A673 (cell line): Measurements from ENCODE around the gene LHFPL6. TPM values are rescaled to one million over a fixed set of nuclear protein-coding genes. Genes with fewer than 3 reads are reported as not detected.

Experiments used
- BruUV-seq: library from RNA; stranded (reverse); fragments of 400-500 nt; replicated peaks from 2 replicates; lab custom pipeline; 2021; lab: Mats Ljungman, UMichigan
- CTCF ChIA-PET: fragments of 300-600 bp; sonication (Branson Sonifier 250); formaldehyde crosslinking; loops from one replicate; lab custom pipeline; 2022; ENCODE audit warnings: antibody characterized with exemption; lab: Charles Lee
- POLR2A ChIA-PET: fragments of 300-600 bp; sonication (Branson Sonifier 250); formaldehyde crosslinking; loops from one replicate; lab custom pipeline; 2022; ENCODE audit warnings: antibody characterized with exemption; ENCODE audit not compliant: low non-redundant PET; lab: Charles Lee
- DNase-seq: peaks from one replicate; pipeline ENCODE4 v3.0.0-alpha.2; 2015; ENCODE audit warnings: low spot score
- H3K27ac ChIP-seq: fragments of 200-600 bp; sonication (generic); 2 replicates; pipeline ENCODE4 v1.5.1; 2016; ENCODE audit warnings: mixed run types, low read depth, mild to moderate bottlenecking, mixed read lengths, antibody characterized with exemption, low read length; ENCODE audit not compliant: poor library complexity, severe bottlenecking
- H3K27me3 ChIP-seq: fragments of 200-600 bp; sonication (generic); replicated peaks from 2 replicates; pipeline ENCODE4 v1.6.1; 2017; ENCODE audit warnings: mixed run types, low read depth, mild to moderate bottlenecking, mixed read lengths, antibody characterized with exemption, low read length; ENCODE audit not compliant: insufficient read depth, poor library complexity
- H3K36me3 ChIP-seq: fragments of 200-600 bp; sonication (generic); 2 replicates; pipeline ENCODE4 v1.6.1; 2016; ENCODE audit warnings: mixed run types, mild to moderate bottlenecking, mixed read lengths, antibody characterized with exemption, low read length; ENCODE audit not compliant: insufficient read depth, poor library complexity, severe bottlenecking
- H3K4me1 ChIP-seq: fragments of 200-600 bp; sonication (generic); 2 replicates; pipeline ENCODE4 v1.6.1; 2017; ENCODE audit warnings: mixed run types, mild to moderate bottlenecking, mixed read lengths, antibody characterized with exemption, low read length; ENCODE audit not compliant: insufficient read depth, poor library complexity, severe bottlenecking
- H3K4me3 ChIP-seq: fragments of 200-600 bp; sonication (generic); 2 replicates; pipeline ENCODE4 v1.5.1; 2016; ENCODE audit warnings: low read depth, mixed run types, mild to moderate bottlenecking, mixed read lengths, low read length; ENCODE audit not compliant: poor library complexity, severe bottlenecking
- H3K9me3 ChIP-seq: fragments of 200-600 bp; sonication (generic); 2 replicates; pipeline ENCODE4 v1.6.1; 2016; ENCODE audit warnings: mixed run types, low read depth, mild to moderate bottlenecking, mixed read lengths, antibody characterized with exemption, low read length; ENCODE audit not compliant: poor library complexity, severe bottlenecking
- CTCF ChIP-seq: fragments of 300-800, 200-600 bp; sonication (generic); conservative IDR thresholded peaks from 2 replicates; pipeline ENCODE4 v1.5.1; 2017; ENCODE audit warnings: low read depth, mild to moderate bottlenecking, antibody characterized with exemption, low read length, moderate library complexity, mixed read lengths
- EZH2 ChIP-seq: fragments of 200-600 bp; sonication (generic); IDR thresholded peaks from 2 replicates; pipeline ENCODE4 v1.6.1; 2017; ENCODE audit warnings: borderline replicate concordance, low read depth, mild to moderate bottlenecking, mixed read lengths, antibody characterized with exemption, low read length; ENCODE audit not compliant: poor library complexity, severe bottlenecking
- intact Hi-C: fragments of 100-400 bp; cut with micrococcal nuclease; formaldehyde crosslinking; loops from one replicate; pipeline ENCODE4 v1.10.0; 2022; ENCODE audit not compliant: unreplicated experiment
- total RNA-seq: library from RNA; stranded (reverse); gene quantifications from 2 replicates; pipeline ENCODE4 v1.2.3, GENCODE V29; 2021

Gene LHFPL6
- total RNA-seq, 1 experiment from 2014 or later = 63.9 TPM

GRCh38 chr13:39321574-39321973, 281.4 kb downstream of the LHFPL6 start:
- Histone ChIP-seq H3K27ac (no peak overlapping the region), H3K4me3 (no peak overlapping the region), H3K4me1 (peaks cover 12% of the 10 kb centered on the region), H3K9me3 (no peaks in the 10 kb centered on the region), H3K36me3 (no peaks in the 10 kb centered on the region), H3K27me3 (no peaks in the 10 kb centered on the region)
- DNase-seq = no peak
- BruUV-seq = no TSS peak
- ChIA-PET CTCF (no interaction called here), POLR2A (no interaction called here)
- intact Hi-C loops = no loop called here
- TF ChIP-seq CTCF (no peak), EZH2 (no peak)

DNA sequence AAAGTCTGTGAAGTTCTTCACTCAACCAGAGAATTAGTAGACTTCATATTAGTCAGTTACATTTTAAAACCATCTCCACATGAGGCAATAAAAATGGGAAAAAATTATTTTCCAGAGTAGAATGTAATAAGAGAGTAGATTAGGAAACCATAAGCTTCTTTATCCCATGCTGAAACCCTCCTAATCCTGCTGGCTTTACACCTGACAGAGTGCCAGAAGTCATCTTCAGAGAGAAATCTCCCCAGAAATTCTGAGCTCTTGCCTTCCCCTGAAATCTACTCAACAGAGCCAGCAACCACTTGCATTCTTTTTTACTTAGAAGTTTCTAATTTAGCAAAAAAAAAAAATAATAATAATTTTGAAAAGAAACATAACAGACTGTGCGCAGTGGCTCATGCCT, 284.8 kb downstream of the LHFPL6 start:
- peaks cover 12% of the 10 kb centered on the region for H3K4me1 ChIP-seq
- H3K9me3 ChIP-seq = no peaks in the 10 kb centered on the region
- no peak overlapping the region for H3K27ac ChIP-seq
- POLR2A ChIA-PET = no interaction called here
- no peaks in the 10 kb centered on the region for H3K36me3 ChIP-seq
- no peak overlapping the region for H3K4me3 ChIP-seq
- TF ChIP-seq CTCF = no peak
- no peak for TF ChIP-seq EZH2
- CTCF ChIA-PET = no interaction called here
- intact Hi-C loops = no loop called here
- DNase-seq = no peak
- BruUV-seq = no TSS peak
- no peaks in the 10 kb centered on the region for H3K27me3 ChIP-seq

GRCh38 chr13:39317291-39317690, 285.7 kb downstream of the LHFPL6 start:
- BruUV-seq = no TSS peak
- no peak overlapping the region for H3K27ac ChIP-seq
- peaks cover 6% of the 10 kb centered on the region for H3K4me1 ChIP-seq
- no peak overlapping the region for H3K4me3 ChIP-seq
- CTCF ChIA-PET = no interaction called here
- intact Hi-C loops = no loop called here
- H3K36me3 ChIP-seq = no peaks in the 10 kb centered on the region
- H3K9me3 ChIP-seq = no peaks in the 10 kb centered on the region
- no peak for DNase-seq
- no peak for TF ChIP-seq EZH2
- TF ChIP-seq CTCF = no peak
- no peaks in the 10 kb centered on the region for H3K27me3 ChIP-seq
- POLR2A ChIA-PET = no interaction called here
